OCI-LY7 (cell line): Measurements from ENCODE around the gene TAT. TPM values are rescaled to one million over a fixed set of nuclear protein-coding genes. Genes with fewer than 3 reads are reported as not detected.

Source experiments
- BruUV-seq: library from RNA; stranded (reverse); fragments of 400-500 nt; replicated peaks from 2 replicates; lab custom pipeline; 2021; lab: Mats Ljungman, UMichigan
- CTCF ChIA-PET: fragments of 300-600 bp; sonication (Branson Sonifier 250); formaldehyde crosslinking; loops from one replicate; lab custom pipeline; 2022; ENCODE audit warnings: antibody characterized with exemption; ENCODE audit not compliant: unreplicated experiment; lab: Charles Lee
- POLR2A ChIA-PET: fragments of 300-600 bp; sonication (Branson Sonifier 250); formaldehyde crosslinking; loops from one replicate; lab custom pipeline; 2022; ENCODE audit warnings: antibody characterized with exemption; lab: Charles Lee
- DNase-seq: peaks from one replicate; pipeline ENCODE4 v3.0.0-alpha.2; 2015; ENCODE audit warnings: low spot score
- H2AFZ ChIP-seq: fragments of 200-600 bp; sonication (generic), shearing (Covaris generic); 2 replicates; pipeline ENCODE4 v1.6.1; 2014; ENCODE audit warnings: mild to moderate bottlenecking, antibody characterized with exemption, low read length, moderate library complexity
- H3K27ac ChIP-seq: fragments of 200-600 bp; sonication (generic); 2 replicates; pipeline ENCODE4 v1.5.1; 2014; ENCODE audit warnings: mixed run types, low read depth, mild to moderate bottlenecking, moderate library complexity, low read length, inconsistent platforms; ENCODE audit not compliant: poor library complexity, severe bottlenecking
- H3K36me3 ChIP-seq: fragments of 200-600 bp; sonication (generic); 2 replicates; pipeline ENCODE4 v1.6.1; 2014; ENCODE audit warnings: mild to moderate bottlenecking, antibody characterized with exemption, low read length, moderate library complexity, mixed read lengths; ENCODE audit not compliant: insufficient read depth
- H3K4me1 ChIP-seq: fragments of 200-600 bp; sonication (generic); 2 replicates; pipeline ENCODE4 v1.5.1; 2014; ENCODE audit warnings: mild to moderate bottlenecking, low read length; ENCODE audit not compliant: insufficient read depth, poor library complexity, severe bottlenecking
- H3K4me2 ChIP-seq: fragments of 200-600 bp; sonication (generic); 2 replicates; pipeline ENCODE4 v1.6.1; 2014; ENCODE audit warnings: mild to moderate bottlenecking, low read length
- H3K4me3 ChIP-seq: fragments of 200-600 bp; sonication (generic); 2 replicates; pipeline ENCODE4 v1.5.1; 2014; ENCODE audit warnings: mild to moderate bottlenecking, low read depth, low read length; ENCODE audit not compliant: poor library complexity, severe bottlenecking
- H3K79me2 ChIP-seq: fragments of 200-600 bp; sonication (generic); 2 replicates; pipeline ENCODE4 v1.6.1; 2016; ENCODE audit warnings: low read depth, mild to moderate bottlenecking, low read length, moderate library complexity, mixed read lengths; ENCODE audit not compliant: insufficient read depth
- H3K9me2 ChIP-seq: fragments of 200-600 bp; sonication (generic); 2 replicates; pipeline ENCODE4 v1.6.1; 2016; ENCODE audit warnings: mild to moderate bottlenecking, low read length, mixed read lengths; ENCODE audit not compliant: insufficient read depth
- H3K9me3 ChIP-seq: fragments of 200-600 bp; sonication (generic); 2 replicates; pipeline ENCODE4 v1.6.1; 2014; ENCODE audit warnings: mild to moderate bottlenecking, mixed run types, low read length, mixed read lengths
- H4K20me1 ChIP-seq: fragments of 200-600 bp; sonication (generic); 2 replicates; pipeline ENCODE4 v1.6.1; 2014; ENCODE audit warnings: mild to moderate bottlenecking, antibody characterized with exemption, low read length, moderate library complexity, mixed read lengths; ENCODE audit not compliant: insufficient read depth
- EZH2phosphoT487 ChIP-seq: fragments of 200-600 bp; sonication (generic); IDR thresholded peaks from 2 replicates; pipeline ENCODE4 v1.6.1; 2018; ENCODE audit warnings: low read depth, borderline replicate concordance, mild to moderate bottlenecking, mixed run types, antibody characterized with exemption, low read length, moderate library complexity, mixed read lengths
- intact Hi-C: fragments of 100-400 bp; cut with micrococcal nuclease; formaldehyde crosslinking; loops from one replicate; pipeline ENCODE4 v1.10.0; 2022; ENCODE audit not compliant: unreplicated experiment
- total RNA-seq, 2 experiments: library from RNA; depleted of rRNA in 1 of 2; stranded (reverse); fragments of >200 nt in 1 of 2; shearing (Covaris generic) in 1 of 2; gene quantifications; 2 replicates each; pipeline ENCODE4 v1.2.3, GENCODE V29; 2014 to 2022
- TF ChIP-seq, protein P1 (sequence below): fragments of 200-600 bp; sonication (generic); conservative IDR thresholded peaks from 2 replicates; pipeline ENCODE4 v1.5.1; 2014; ENCODE audit warnings: mild to moderate bottlenecking, antibody characterized with exemption, low read length, moderate library complexity, mixed read lengths

The TAT gene
- total RNA-seq, 2 experiments from 2014 or later, result not detected

DNA sequence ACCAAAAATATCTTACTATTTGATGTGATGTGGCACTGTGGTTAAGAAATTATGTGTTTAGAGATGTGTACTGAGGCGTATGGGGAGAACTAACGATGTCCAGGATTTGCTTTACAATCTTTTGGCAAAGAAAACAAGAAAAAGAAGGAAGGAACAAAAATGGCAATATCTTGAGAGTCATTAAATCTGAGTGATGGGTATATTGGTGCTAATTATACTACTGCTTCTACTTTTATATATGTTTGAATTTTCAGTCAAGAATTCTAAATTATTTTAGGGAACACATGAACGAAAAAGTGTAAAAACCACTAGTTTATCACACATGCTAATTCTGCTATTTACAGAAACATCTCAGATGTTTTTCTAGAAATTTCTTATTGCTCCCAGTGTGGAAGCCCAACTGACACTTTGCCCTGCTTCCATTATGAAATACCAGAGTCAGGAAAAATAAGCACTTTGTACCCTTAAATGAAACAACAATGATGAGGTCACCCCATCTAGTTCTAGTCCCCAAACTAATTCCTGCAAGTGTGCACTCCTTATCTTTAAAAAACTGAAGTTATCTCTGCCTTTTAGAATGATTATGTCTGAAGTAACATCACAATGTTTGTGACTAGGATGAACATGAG is 18.8 kb downstream of the TAT start:
- CTCF ChIA-PET, result no interaction called here

DNA sequence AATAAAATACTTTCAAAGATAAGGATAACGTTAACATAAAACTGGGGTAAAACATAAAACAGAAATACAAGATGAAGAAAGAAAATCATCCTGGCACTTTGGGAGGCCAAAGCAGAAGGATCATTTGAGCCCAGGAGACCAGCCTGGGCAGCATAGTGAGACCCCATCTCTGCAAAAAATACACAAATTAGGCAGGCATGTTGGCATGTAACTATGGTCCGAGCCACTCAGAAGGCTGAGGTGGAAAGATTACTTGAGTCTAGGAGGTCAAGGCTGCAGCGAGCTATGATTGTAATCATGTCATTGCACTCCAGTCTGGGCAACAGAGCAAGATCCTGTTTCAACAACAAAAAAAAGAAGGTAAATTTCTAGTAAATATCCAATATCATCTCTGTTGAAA is 19.6 kb downstream of the TAT start:
- H4K20me1 ChIP-seq, result no peaks in the 10 kb centered on the region
- H3K9me3 ChIP-seq, result peaks cover 4% of the 10 kb centered on the region
- DNase-seq, result no peak
- CTCF ChIA-PET, result no interaction called here
- H3K4me3 ChIP-seq, result no peak overlapping the region
- H2AFZ ChIP-seq, result no peak overlapping the region
- POLR2A ChIA-PET, result interaction anchor here (0.9 kb wide), 1 partner anchor 52 kb away, joined by 10 read pairs; no protein-coding TSS in a partner anchor
- no peaks in the 10 kb centered on the region for H3K4me1 ChIP-seq
- no peak for TF ChIP-seq EZH2phosphoT487
- TF ChIP-seq, protein P1, sequence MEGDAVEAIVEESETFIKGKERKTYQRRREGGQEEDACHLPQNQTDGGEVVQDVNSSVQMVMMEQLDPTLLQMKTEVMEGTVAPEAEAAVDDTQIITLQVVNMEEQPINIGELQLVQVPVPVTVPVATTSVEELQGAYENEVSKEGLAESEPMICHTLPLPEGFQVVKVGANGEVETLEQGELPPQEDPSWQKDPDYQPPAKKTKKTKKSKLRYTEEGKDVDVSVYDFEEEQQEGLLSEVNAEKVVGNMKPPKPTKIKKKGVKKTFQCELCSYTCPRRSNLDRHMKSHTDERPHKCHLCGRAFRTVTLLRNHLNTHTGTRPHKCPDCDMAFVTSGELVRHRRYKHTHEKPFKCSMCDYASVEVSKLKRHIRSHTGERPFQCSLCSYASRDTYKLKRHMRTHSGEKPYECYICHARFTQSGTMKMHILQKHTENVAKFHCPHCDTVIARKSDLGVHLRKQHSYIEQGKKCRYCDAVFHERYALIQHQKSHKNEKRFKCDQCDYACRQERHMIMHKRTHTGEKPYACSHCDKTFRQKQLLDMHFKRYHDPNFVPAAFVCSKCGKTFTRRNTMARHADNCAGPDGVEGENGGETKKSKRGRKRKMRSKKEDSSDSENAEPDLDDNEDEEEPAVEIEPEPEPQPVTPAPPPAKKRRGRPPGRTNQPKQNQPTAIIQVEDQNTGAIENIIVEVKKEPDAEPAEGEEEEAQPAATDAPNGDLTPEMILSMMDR, result no peak
- intact Hi-C loops, result no loop called here
- no peaks in the 10 kb centered on the region for H3K9me2 ChIP-seq
- H3K27ac ChIP-seq, result no peak overlapping the region
- BruUV-seq, result no TSS peak
- H3K79me2 ChIP-seq, result no peaks in the 10 kb centered on the region
- no peak overlapping the region for H3K4me2 ChIP-seq
- H3K36me3 ChIP-seq, result no peaks in the 10 kb centered on the region

More for the DNA sequence above, 18.8 kb downstream of the TAT start:
- H4K20me1 ChIP-seq, result no peaks in the 10 kb centered on the region
- no peak overlapping the region for H3K4me2 ChIP-seq
- intact Hi-C loops, result no loop called here
- TF ChIP-seq, protein P1, result no peak
- TF ChIP-seq EZH2phosphoT487, result no peak
- no TSS peak for BruUV-seq
- H3K4me1 ChIP-seq, result no peaks in the 10 kb centered on the region
- POLR2A ChIA-PET, result interaction anchor here (0.7 to 0.9 kb wide), 2 partner anchors 46 to 51 kb away, joined by 3 to 10 read pairs; no protein-coding TSS in a partner anchor
- H3K9me2 ChIP-seq, result no peaks in the 10 kb centered on the region
- H3K4me3 ChIP-seq, result no peak overlapping the region
- no peak for DNase-seq
- peaks cover 10% of the 10 kb centered on the region for H3K9me3 ChIP-seq
- H2AFZ ChIP-seq, result no peak overlapping the region
- H3K36me3 ChIP-seq, result no peaks in the 10 kb centered on the region
- no peak overlapping the region for H3K27ac ChIP-seq
- H3K79me2 ChIP-seq, result no peaks in the 10 kb centered on the region

DNA sequence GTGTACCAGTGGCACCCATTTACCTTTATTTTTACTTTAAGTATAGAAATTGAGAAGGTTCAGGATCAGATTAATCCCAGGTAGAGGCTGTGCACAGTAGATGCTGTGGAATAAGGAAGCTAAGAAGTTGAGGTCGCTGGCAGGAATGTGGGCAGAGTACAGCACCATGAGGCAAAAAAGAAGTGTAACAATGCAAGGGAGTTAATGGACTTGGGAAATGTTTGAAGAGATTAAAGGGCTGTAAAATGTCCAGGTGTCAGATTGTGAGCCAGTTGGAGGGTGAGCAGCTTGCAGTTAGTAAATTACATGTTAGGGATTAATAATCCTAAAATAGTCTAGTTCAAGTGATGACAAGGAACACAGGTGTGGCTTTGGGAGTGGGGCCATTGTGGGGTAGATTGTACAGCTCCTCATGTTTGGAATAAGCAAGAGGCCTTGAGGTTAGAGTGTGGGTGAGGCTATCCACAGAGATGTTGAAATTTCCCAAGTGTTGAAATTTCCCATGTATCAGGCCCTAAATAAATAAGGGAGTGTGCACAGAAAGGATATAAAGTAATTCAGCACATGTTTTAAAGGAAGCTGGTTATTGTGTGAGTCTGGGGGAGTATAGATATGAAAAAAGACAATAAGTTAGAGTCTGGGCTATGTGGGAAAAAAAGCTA is 21.5 kb downstream of the TAT start:
- H4K20me1 ChIP-seq, result no peaks in the 10 kb centered on the region
- H3K9me3 ChIP-seq, result no peaks in the 10 kb centered on the region
- no peaks in the 10 kb centered on the region for H3K36me3 ChIP-seq
- no peak overlapping the region for H3K4me2 ChIP-seq
- no peak for DNase-seq
- TF ChIP-seq, protein P1, result no peak
- TF ChIP-seq EZH2phosphoT487, result no peak
- ChIA-PET CTCF (interaction anchor here (0.5 kb wide), 1 partner anchor 11 kb away, joined by 3 read pairs; no protein-coding TSS in a partner anchor), POLR2A (interaction anchor here (0.6 to 1.1 kb wide), 3 partner anchors 17 to 26 kb away, joined by 3 to 4 read pairs (median 4); no protein-coding TSS in a partner anchor)
- intact Hi-C loops, result no loop called here
- no peak overlapping the region for H3K27ac ChIP-seq
- no peaks in the 10 kb centered on the region for H3K4me1 ChIP-seq
- BruUV-seq, result no TSS peak
- no peaks in the 10 kb centered on the region for H3K9me2 ChIP-seq
- H3K4me3 ChIP-seq, result no peak overlapping the region
- no peak overlapping the region for H2AFZ ChIP-seq
- no peaks in the 10 kb centered on the region for H3K79me2 ChIP-seq
